ENCODE results near the gene IRS1.

GRCh38 chr2:226752887-226753286 lies 46.7 kb downstream of the IRS1 start:
- TF ChIP-seq POLR2A (IDR thresholded peaks at IDR 0.05; ENCODE audit: low read length) (no peak), HDAC2 (IDR thresholded peaks at IDR 0.05) (no peak), HOXA7 (CRISPR knock-in tag; IDR thresholded peaks at IDR 0.05) (no peak), RAD21 (conservative IDR thresholded peaks at IDR 0.05 in 1 of 2, IDR thresholded peaks at IDR 0.05 in 1 of 2) (no peak)
